Lung (tissue), 12 donors: ENCODE data around the gene CAST. TPM values are rescaled to one million over a fixed set of nuclear protein-coding genes. Genes with fewer than 3 reads are reported as not detected.

Experiments
- ATAC-seq: fragments of 200-7000 bp; cut with Tn5 transposase; one replicate; pipeline ENCODE4 v1.9.1; 2020; ENCODE audit warnings: moderate number of reproducible peaks; ENCODE audit not compliant: insufficient read depth, low FRiP score
- DNase-seq, 3 donors: peaks; one replicate each; pipeline ENCODE4 v3.0.0-alpha.2; 2013 to 2017
- H3K27ac ChIP-seq, 2 donors: one replicate each; pipeline ENCODE4 v1.5.1; 2013; ENCODE audit warnings: mild to moderate bottlenecking in 2 of 2, moderate library complexity in 2 of 2, control low read depth in 1 of 2, inconsistent platforms in 1 of 2, low read depth in 1 of 2, low read length in 1 of 2
- H3K27me3 ChIP-seq, 3 donors: one replicate each; pipeline ENCODE4 v1.5.1; 2013; ENCODE audit warnings: low read length in 2 of 3; ENCODE audit not compliant: control insufficient read depth in 3 of 3, insufficient read depth in 3 of 3
- H3K36me3 ChIP-seq, 4 donors: one replicate each; pipeline ENCODE4 v1.5.1; 2013; ENCODE audit warnings: low read length in 4 of 4, mild to moderate bottlenecking in 1 of 4, moderate library complexity in 1 of 4; ENCODE audit not compliant: control insufficient read depth in 4 of 4, insufficient read depth in 4 of 4
- H3K4me1 ChIP-seq, 5 donors: one replicate each; pipeline ENCODE4 v1.5.1; 2013; ENCODE audit warnings: low read length in 5 of 5, mild to moderate bottlenecking in 2 of 5, moderate library complexity in 1 of 5; ENCODE audit not compliant: control insufficient read depth in 5 of 5, insufficient read depth in 5 of 5
- H3K4me3 ChIP-seq: one replicate; pipeline ENCODE4 v1.5.1; 2013; ENCODE audit warnings: mild to moderate bottlenecking, control low read depth, moderate library complexity
- H3K9ac ChIP-seq, 2 donors: one replicate each; pipeline ENCODE4 v1.5.1; 2013; ENCODE audit warnings: low read length in 2 of 2, control low read depth in 1 of 2; ENCODE audit not compliant: insufficient read depth in 1 of 2
- H3K9me3 ChIP-seq, 4 donors: one replicate each; pipeline ENCODE4 v1.5.1; 2013; ENCODE audit warnings: low read length in 3 of 4, mild to moderate bottlenecking in 1 of 4, moderate library complexity in 1 of 4; ENCODE audit not compliant: control insufficient read depth in 4 of 4, insufficient read depth in 3 of 4
- CTCF ChIP-seq: IDR thresholded peaks from 2 replicates; pipeline ENCODE4 v1.5.1; 2012; ENCODE audit warnings: mild to moderate bottlenecking; ENCODE audit errors: control extremely low read depth, extremely low read depth
- WGBS, 2 donors: extraction: QIAGEN DNeasy Blood & Tissue Kit; methylation state at CpG; one replicate each; pipeline ENCODE4 v1.1.7; 2013; 5-methylcytosine and 5-hydroxymethylcytosine counted together
- polyA plus RNA-seq, 2 donors: library from polyadenylated mRNA; stranded (reverse); fragments of 200-250 nt; gene quantifications; one replicate each; pipeline ENCODE4 v1.2.1, GENCODE V29; 2013
- total RNA-seq, 2 donors: library from RNA; depleted of rRNA in 1 of 2; stranded (reverse); fragments of >200 nt in 1 of 2; gene quantifications; one replicate each; pipeline ENCODE4 v1.2.1, GENCODE V29; 2014 to 2021
- donor health status: control.
- donor health status: control.
- donor health status: Bipolar disorder and iron deficiency.
- donor health status: healthy.
- donor health status: DM: yes; HTN: yes; CAD: no.

Gene CAST
- total and polyA plus RNA-seq, 4 donors: 84.8 to 279 (median 184) TPM

GRCh38 chr5:96716007-96716406, 53.8 kb downstream of the CAST start:
- Histone ChIP-seq H3K27me3 (no peaks in the 10 kb centered on the region), H3K9ac (no peak overlapping the region), H3K4me1 (peaks cover 12 to 45% (median 27%) of the 10 kb centered on the region in 5 donors), H3K27ac (peak overlapping the region in 1 of 2 donors; percentile 63), H3K4me3 (no peak overlapping the region), H3K9me3 (no peaks in the 10 kb centered on the region), H3K36me3 (no peaks in the 10 kb centered on the region)
- ATAC-seq (no peak), DNase-seq (no peak)
- no peak for TF ChIP-seq CTCF
- WGBS, 2 donors: 87 to 91% methylated on average over 5 of the region's 5 CpGs

- TF ChIP-seq CTCF: no peak
- Histone ChIP-seq H3K27ac (peak overlapping the region in 1 of 2 donors; percentile 3), H3K4me3 (no peak overlapping the region), H3K36me3 (no peaks in the 10 kb centered on the region), H3K4me1 (peaks cover 14 to 51% (median 35%) of the 10 kb centered on the region in 5 donors), H3K9me3 (no peaks in the 10 kb centered on the region), H3K9ac (no peak overlapping the region), H3K27me3 (no peaks in the 10 kb centered on the region)
- WGBS, 2 donors: 42 to 46% methylated on average over 2 of the region's 2 CpGs
- DNase-seq: peak in 2 of 3 donors; percentile 23 to 41
- ATAC-seq: no peak
These were observed 54.5 kb downstream of the CAST start for GRCh38 chr5:96716716-96717115.

- H3K4me1 ChIP-seq: peaks cover 10 to 48% (median 41%) of the 10 kb centered on the region in 5 donors
These were observed 55.7 kb downstream of the CAST start for GRCh38 chr5:96717874-96718273.

More at GRCh38 chr5:96717874-96718273, 55.7 kb downstream of the CAST start:
- Histone ChIP-seq H3K4me3 (no peak overlapping the region), H3K27ac (peak overlapping the region in 1 of 2 donors; percentile 74), H3K9ac (no peak overlapping the region), H3K36me3 (no peaks in the 10 kb centered on the region), H3K9me3 (no peaks in the 10 kb centered on the region), H3K27me3 (no peaks in the 10 kb centered on the region)
- TF ChIP-seq CTCF: no peak
- ATAC-seq (no peak), DNase-seq (no peak)
- 88 to 90% methylated on average over 1 of the region's 1 CpG for WGBS, 2 donors
